Astrocyte of the cerebellum (primary cell): ENCODE measurements around the gene GSAP.
"Not testable (repeated sequence)": the region's sequence is repeated elsewhere in the genome, so short reads cannot be mapped to it uniquely, and the experiment has no call there.

Experiments used
- DNase-seq: peaks from one replicate; pipeline ENCODE4 v3.0.0-alpha.2; 2011; ENCODE audit warnings: low read depth
- H3K4me3 ChIP-seq: 2 replicates; pipeline ENCODE4 v1.5.1; 2011; ENCODE audit warnings: mild to moderate bottlenecking, low read depth, low read length, moderate library complexity
- CTCF ChIP-seq: IDR thresholded peaks from 2 replicates; pipeline ENCODE4 v1.5.1; 2012; ENCODE audit warnings: low read length, low read depth, moderate library complexity, mild to moderate bottlenecking; ENCODE audit errors: missing control alignments
- in situ Hi-C: cut with HindIII; loops from 2 replicates; pipeline ENCODE4 v1.10.0; 2017; ENCODE audit warnings: low sequenced_read_pairs

Gene GSAP

GRCh38 chr7:77288676-77289320 is 127.4 kb downstream of the GSAP start:
- H3K4me3 ChIP-seq: no peak overlapping the region
- in situ Hi-C loops: no loop called here
- DNase-seq: no peak
- TF ChIP-seq CTCF: no peak

GRCh38 chr7:77284616-77285015 is 131.5 kb downstream of the GSAP start:
- in situ Hi-C loops: no loop called here
- no peak overlapping the region for H3K4me3 ChIP-seq
- DNase-seq: no peak
- TF ChIP-seq CTCF: no peak

- in situ Hi-C loops: no loop called here
- H3K4me3 ChIP-seq: no peak overlapping the region
- no peak for TF ChIP-seq CTCF
- no peak for DNase-seq
These were observed 132.1 kb downstream of the GSAP start for GRCh38 chr7:77284005-77284404.

GRCh38 chr7:77282897-77283296 is 133.3 kb downstream of the GSAP start:
- DNase-seq: no peak
- H3K4me3 ChIP-seq: no peak overlapping the region
- in situ Hi-C loops: no loop called here
- no peak for TF ChIP-seq CTCF

- no peak overlapping the region for H3K4me3 ChIP-seq
- no peak for TF ChIP-seq CTCF
- DNase-seq: no peak
- in situ Hi-C loops: no loop called here
These were observed 134.2 kb downstream of the GSAP start for GRCh38 chr7:77281780-77282478.

GRCh38 chr7:77276120-77276519 is 140.0 kb downstream of the GSAP start:
- in situ Hi-C loops: no loop called here
- no peak for DNase-seq
- H3K4me3 ChIP-seq: no peak overlapping the region
- no peak for TF ChIP-seq CTCF

- H3K4me3 ChIP-seq, in situ Hi-C loops, DNase-seq: not testable (repeated sequence)
These were observed 140.5 kb downstream of the GSAP start for GRCh38 chr7:77275663-77276062.
